HG02852 (cell line): ENCODE data around the gene APLF.
"Not testable (repeated sequence)": the region's sequence is repeated elsewhere in the genome, so short reads cannot be mapped to it uniquely, and the experiment has no call there.

ENCODE experiments used
- ATAC-seq: cut with Tn5 transposase; IDR thresholded peaks from one replicate; pipeline ENCODE4 v1.9.1; 2021; ENCODE audit warnings: mild to moderate bottlenecking, moderate library complexity; ENCODE audit not compliant: unreplicated experiment

Gene APLF

GRCh38 chr2:68570434-68570833 lies 103.0 kb downstream of the APLF start:
- ATAC-seq: not testable (repeated sequence)

GRCh38 chr2:68574202-68574791 lies 106.9 kb downstream of the APLF start:
- ATAC-seq: no peak

- ATAC-seq: no peak
These were observed 109.8 kb downstream of the APLF start for GRCh38 chr2:68577183-68577582.

GRCh38 chr2:68579689-68580088 lies 112.3 kb downstream of the APLF start:
- no peak for ATAC-seq

GRCh38 chr2:68588589-68588988 lies 121.2 kb downstream of the APLF start:
- ATAC-seq: no peak

- ATAC-seq: no peak
These were observed 122.6 kb downstream of the APLF start for GRCh38 chr2:68589963-68590362.

- ATAC-seq: no peak
These were observed 123.3 kb downstream of the APLF start for GRCh38 chr2:68590702-68591101.

GRCh38 chr2:68591225-68591624 lies 123.8 kb downstream of the APLF start:
- ATAC-seq: no peak

- no peak for ATAC-seq
These were observed 126.7 kb downstream of the APLF start for GRCh38 chr2:68594041-68594440.

- ATAC-seq: no peak
These were observed 127.5 kb downstream of the APLF start for GRCh38 chr2:68594674-68595492.

GRCh38 chr2:68595493-68595785 lies 128.1 kb downstream of the APLF start:
- not testable (repeated sequence) for ATAC-seq

GRCh38 chr2:68600495-68600894 lies 133.1 kb downstream of the APLF start:
- ATAC-seq: not testable (repeated sequence)

GRCh38 chr2:68603059-68603458 lies 135.7 kb downstream of the APLF start:
- ATAC-seq: no peak

- ATAC-seq: no peak
These were observed 136.7 kb downstream of the APLF start for GRCh38 chr2:68604077-68604476.

GRCh38 chr2:68605939-68606338 lies 138.6 kb downstream of the APLF start:
- no peak for ATAC-seq

GRCh38 chr2:68606759-68607158 lies 139.4 kb downstream of the APLF start:
- ATAC-seq: no peak

- no peak for ATAC-seq
These were observed 140.5 kb downstream of the APLF start for GRCh38 chr2:68607837-68608236.

GRCh38 chr2:68612765-68613519 lies 145.6 kb downstream of the APLF start:
- no peak for ATAC-seq

GRCh38 chr2:68620772-68621171 lies 153.4 kb downstream of the APLF start:
- no peak for ATAC-seq

- no peak for ATAC-seq
These were observed 156.4 kb downstream of the APLF start for GRCh38 chr2:68623820-68624219.

GRCh38 chr2:68627615-68628014 lies 160.2 kb downstream of the APLF start:
- no peak for ATAC-seq
